Measurements from ENCODE around the gene NOXA1.
"Not testable (repeated sequence)": the region's sequence is repeated elsewhere in the genome, so short reads cannot be mapped to it uniquely, and the experiment has no call there.

The NOXA1 gene

GRCh38 chr9:137466389-137467085 is 43.3 kb downstream of the NOXA1 start:
- not testable (repeated sequence) for DNase-seq

- DNase-seq = no peak
Observed at GRCh38 chr9:137467161-137467581, 44.0 kb downstream of the NOXA1 start.

GRCh38 chr9:137467896-137468295 is 44.7 kb downstream of the NOXA1 start:
- DNase-seq = no peak

- no peak for DNase-seq
Observed at GRCh38 chr9:137470785-137471184, 47.6 kb downstream of the NOXA1 start.

- DNase-seq = no peak
Observed at GRCh38 chr9:137474271-137474670, 51.1 kb downstream of the NOXA1 start.

- DNase-seq = no peak
Observed at GRCh38 chr9:137475666-137476065, 52.5 kb downstream of the NOXA1 start.

- DNase-seq = no peak
Observed at GRCh38 chr9:137476856-137477255, 53.7 kb downstream of the NOXA1 start.

- DNase-seq = no peak
Observed at GRCh38 chr9:137477778-137478612, 54.8 kb downstream of the NOXA1 start.

GRCh38 chr9:137478613-137478961 is 55.4 kb downstream of the NOXA1 start:
- DNase-seq = no peak

- DNase-seq = no peak
Observed at GRCh38 chr9:137478962-137479861, 56.0 kb downstream of the NOXA1 start.

GRCh38 chr9:137479892-137480685 is 56.9 kb downstream of the NOXA1 start:
- DNase-seq = no peak

- no peak for DNase-seq
Observed at GRCh38 chr9:137480686-137481683, 57.8 kb downstream of the NOXA1 start.

- no peak for DNase-seq
Observed at GRCh38 chr9:137482094-137482781, 59.0 kb downstream of the NOXA1 start.

All from NCI-H1694 treated with DMSO at 0.1 percent for 48 hours (cell line).